Coronary artery (tissue), 2 donors: ENCODE measurements around the gene ATXN7L3B.

ENCODE experiments used
- DNase-seq: peaks from one replicate; pipeline ENCODE4 v3.0.0-alpha.2; 2017; ENCODE audit warnings: low spot score
- H3K27ac ChIP-seq, 2 donors: fragments of 200-600 bp; sonication (generic); one replicate each; pipeline ENCODE4 v1.5.1; 2016 to 2019
- H3K4me3 ChIP-seq: fragments of 200-600 bp; sonication (generic); 2 replicates; pipeline ENCODE4 v1.5.1; 2016; ENCODE audit warnings: mild to moderate bottlenecking, moderate library complexity
- TF ChIP-seq, protein P1 (sequence below): fragments of 200-600 bp; sonication (generic); IDR thresholded peaks from one replicate; pipeline ENCODE4 v1.5.1; 2019; ENCODE audit warnings: antibody characterized with exemption

The ATXN7L3B gene

DNA sequence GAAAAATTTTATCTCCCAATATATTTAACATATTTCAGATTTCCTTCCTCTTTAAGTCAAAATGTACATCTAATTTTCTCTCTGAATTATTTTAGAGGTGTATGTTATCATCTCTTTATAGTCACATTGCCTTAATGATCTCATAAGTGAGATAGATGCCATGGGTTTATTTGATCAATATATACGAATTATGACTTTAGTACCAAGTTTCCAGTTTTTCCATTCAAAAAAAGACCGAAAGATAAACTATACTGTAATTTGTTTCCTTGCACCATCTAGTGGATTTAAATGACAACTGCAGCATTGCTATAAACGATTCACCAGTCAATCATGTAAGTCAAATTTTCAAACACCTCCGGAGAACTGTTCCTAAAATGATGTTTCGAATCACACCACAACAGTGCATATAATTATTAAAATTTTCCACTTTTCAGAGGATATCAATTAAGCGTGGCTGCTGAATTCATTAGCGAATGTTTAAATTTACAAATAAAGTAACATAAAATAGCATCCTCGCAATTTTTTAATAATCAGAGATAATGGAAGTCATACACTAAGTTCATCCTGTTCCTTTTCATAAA, 419 bp upstream of the ATXN7L3B start:
- DNase-seq = no peak
- peak overlapping the region; percentile 76 for H3K4me3 ChIP-seq
- TF ChIP-seq, protein P1, sequence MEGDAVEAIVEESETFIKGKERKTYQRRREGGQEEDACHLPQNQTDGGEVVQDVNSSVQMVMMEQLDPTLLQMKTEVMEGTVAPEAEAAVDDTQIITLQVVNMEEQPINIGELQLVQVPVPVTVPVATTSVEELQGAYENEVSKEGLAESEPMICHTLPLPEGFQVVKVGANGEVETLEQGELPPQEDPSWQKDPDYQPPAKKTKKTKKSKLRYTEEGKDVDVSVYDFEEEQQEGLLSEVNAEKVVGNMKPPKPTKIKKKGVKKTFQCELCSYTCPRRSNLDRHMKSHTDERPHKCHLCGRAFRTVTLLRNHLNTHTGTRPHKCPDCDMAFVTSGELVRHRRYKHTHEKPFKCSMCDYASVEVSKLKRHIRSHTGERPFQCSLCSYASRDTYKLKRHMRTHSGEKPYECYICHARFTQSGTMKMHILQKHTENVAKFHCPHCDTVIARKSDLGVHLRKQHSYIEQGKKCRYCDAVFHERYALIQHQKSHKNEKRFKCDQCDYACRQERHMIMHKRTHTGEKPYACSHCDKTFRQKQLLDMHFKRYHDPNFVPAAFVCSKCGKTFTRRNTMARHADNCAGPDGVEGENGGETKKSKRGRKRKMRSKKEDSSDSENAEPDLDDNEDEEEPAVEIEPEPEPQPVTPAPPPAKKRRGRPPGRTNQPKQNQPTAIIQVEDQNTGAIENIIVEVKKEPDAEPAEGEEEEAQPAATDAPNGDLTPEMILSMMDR = peak; percentile 49
- peak overlapping the region; percentile 90 to 96 for H3K27ac ChIP-seq

DNA sequence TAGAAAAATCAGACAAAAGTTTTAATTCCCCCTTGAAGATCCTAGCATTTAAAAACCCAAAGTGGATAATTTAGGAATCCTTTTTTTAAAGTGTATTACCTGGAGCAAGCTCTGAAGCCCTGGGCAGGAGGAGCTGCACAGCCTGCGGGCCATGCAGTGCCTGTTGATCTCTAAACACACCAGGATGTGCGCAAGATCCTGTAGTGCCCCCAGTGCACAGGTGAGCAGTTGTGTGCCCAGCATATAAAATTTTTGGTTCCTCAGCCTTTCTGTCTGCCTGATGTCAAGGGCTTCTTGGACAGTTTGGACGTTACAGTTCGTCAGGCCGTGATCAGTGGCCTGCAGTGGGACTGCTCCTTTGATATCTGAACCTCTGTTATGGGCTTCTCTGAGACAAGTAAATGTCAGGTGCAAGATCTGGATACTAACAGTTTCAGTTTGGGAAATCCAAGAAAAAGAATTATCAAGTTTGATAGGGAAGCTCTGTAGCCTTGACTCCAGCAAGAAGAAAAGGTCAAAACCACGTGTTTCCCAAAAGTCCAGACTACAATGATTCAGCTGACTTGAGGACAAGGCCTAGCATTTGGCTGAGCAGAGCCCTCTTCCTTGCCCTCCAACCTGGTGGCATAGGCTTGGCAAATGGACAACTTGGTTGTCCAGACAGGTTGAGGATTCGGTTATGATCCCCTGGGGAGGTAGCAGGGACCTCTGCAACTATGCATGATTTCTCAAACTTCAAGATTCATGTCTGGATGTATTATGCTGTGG, 1.0 kb downstream of the ATXN7L3B start:
- peak overlapping the region; percentile 90 to 96 for H3K27ac ChIP-seq
- TF ChIP-seq, protein P1 = no peak
- peak overlapping the region; percentile 76 for H3K4me3 ChIP-seq
- DNase-seq = no peak

DNA sequence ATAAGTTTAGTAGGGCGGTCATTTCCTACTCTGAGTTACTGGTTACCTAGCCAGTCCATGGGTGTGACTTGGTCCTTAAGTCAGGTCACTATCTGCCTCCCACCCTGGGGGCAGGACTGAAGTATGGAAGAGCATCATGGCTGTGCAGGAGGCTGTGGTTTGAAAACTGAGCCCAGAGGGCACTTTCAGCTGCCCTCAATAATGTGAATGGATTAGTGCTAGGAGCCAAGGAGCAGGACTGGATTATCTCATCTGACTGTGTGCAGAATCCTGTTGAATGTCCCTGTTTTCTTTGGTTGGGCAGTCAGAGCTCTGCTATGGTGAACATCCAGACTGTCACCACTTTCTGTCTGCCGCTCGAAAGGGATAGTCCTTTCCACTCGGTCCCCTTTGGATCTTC, 1.6 kb downstream of the ATXN7L3B start:
- Histone ChIP-seq H3K27ac (peak overlapping the region; percentile 27 to 90), H3K4me3 (peak overlapping the region; percentile 76)
- DNase-seq = no peak
- TF ChIP-seq, protein P1 = no peak

DNA sequence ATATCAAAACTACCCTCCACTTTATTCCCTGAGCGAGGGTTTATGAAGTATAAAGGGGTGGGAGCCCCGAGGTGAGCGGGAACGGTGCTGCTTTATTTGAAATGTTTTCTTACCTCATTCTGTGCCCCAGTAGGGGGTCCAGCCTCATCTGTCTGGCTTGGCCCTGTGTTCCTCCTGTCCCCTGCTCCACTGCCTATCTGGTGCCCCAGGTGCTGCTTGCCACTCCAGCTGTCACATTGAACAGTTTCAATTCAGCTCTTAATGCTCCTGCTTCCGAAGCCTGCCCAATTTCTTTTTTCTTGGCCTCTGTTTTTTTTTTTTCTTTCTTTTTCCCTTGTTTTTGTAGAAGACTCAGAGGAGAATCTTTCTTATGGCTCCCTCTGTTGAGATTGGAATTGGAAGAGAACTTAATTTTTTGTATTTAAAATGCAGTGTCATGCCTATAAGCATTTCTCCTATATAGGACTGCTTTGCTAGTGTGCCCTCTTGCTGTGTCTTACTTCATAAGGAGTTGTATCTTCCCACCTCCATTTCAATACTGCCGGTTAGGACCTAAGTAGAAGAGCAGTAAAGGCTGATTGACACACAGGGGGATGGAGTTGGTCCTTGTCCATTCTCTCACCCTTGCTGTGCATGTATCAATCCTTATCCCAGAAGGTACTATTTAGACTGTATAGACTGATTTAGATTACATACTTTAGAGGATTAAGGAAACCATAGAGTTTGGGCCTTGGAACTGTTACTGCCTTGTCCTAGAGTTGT, 2.3 kb downstream of the ATXN7L3B start:
- H3K27ac ChIP-seq = peak overlapping the region in 1 of 2 donors; percentile 14
- TF ChIP-seq, protein P1 = no peak
- H3K4me3 ChIP-seq = peak overlapping the region; percentile 76
- no peak for DNase-seq

DNA sequence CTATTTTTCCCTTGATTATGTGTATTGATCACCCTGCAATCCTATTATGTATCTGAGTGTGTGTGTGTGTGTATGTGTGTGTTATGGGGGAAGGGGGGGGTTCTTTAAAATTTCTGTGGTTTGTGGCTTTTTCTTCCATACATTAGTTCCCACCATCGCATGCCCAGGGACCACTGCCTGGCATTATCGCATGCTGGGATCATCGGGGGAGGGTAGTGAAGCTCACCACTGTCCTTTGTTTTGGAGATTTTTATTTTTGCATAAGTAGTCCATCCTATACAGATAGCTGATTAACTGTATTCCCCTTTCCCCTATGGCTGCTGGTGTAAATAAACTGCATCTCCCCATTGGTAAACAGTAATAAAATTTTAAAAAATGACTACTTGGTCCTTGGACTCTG, 3.4 kb downstream of the ATXN7L3B start:
- Histone ChIP-seq H3K4me3 (peak overlapping the region; percentile 76), H3K27ac (no peak overlapping the region)
- TF ChIP-seq, protein P1 = no peak
- DNase-seq = no peak

DNA sequence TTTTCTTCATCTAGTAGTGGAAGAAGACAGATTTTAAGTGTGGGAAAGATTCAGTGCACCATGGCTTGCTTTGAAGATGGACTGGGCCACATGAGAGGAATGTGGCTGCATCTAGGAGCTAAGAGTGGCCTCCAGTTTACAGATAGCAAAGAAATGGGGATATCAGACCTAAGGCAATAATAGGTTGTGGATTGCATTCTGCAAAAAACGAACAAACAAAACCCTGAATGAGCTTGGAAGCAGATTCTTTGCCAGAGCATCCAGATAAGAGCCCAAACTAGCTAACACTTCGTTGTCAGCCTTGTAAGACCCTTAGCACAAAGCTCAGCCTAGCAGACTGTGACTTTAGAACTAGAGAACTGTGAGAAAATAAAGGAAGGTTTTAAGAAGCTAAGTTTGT, 9.6 kb downstream of the ATXN7L3B start:
- TF ChIP-seq, protein P1 = no peak
- no peak for DNase-seq
- Histone ChIP-seq H3K4me3 (no peak overlapping the region), H3K27ac (no peak overlapping the region)
